GM21529 (cell line): ENCODE data around the gene HCAR3.
"Not testable (repeated sequence)": the region's sequence is repeated elsewhere in the genome, so short reads cannot be mapped to it uniquely, and the experiment has no call there.

Source experiments
- ATAC-seq: cut with Tn5 transposase; IDR thresholded peaks from one replicate; pipeline ENCODE4 v1.9.1; 2021; ENCODE audit not compliant: unreplicated experiment

Gene HCAR3

DNA sequence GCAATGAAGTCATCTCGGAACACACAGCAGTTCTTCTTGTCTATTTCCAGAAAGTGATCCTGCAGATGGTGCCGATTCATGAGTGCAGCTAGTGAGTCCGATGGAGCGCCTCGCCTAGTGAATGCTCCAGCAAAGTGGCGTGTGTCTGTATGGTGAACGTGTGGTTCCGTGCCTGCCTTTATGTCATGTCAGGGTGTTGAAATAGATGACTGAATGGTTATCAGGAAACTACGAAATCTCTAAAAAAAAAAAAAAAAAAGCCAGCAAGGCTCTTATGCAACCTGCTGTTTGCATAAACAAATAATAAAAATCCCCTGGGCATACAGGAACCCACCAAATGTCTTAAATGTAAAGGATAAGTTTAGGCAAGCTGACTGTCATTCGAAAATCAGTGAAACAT, at the start of gene HCAR3:
HCAR3 (minus strand) TSS at position 154 of the 400 bp plus-strand sequence; CDS start at position 80, 74 bp downstream.
- ATAC-seq = peak; percentile 36

DNA sequence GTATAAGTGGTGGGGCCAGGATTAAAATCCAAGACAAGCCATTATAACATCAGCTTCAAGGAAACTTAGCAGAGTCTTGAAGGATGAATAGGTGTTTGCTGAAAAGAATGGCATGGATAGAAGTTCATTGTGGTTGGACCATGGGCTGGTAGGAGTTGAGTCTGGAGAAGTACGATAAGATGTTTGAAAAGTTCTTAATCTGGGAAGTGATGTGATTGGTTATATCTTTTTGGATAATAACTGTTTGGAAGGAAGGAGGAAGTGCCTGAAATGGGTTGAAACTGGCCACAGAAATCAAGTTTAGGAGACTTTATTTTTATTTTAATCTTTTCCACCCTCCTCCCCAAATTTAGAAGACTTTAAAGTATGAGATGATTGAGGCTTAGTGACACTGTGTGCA, 41.0 kb upstream of the HCAR3 start:
- ATAC-seq = no peak

- no peak for ATAC-seq
Measured at GRCh38 chr12:122754790-122755189, 38.2 kb upstream of the HCAR3 start.

GRCh38 chr12:122753319-122753650, 36.7 kb upstream of the HCAR3 start:
- ATAC-seq = no peak

DNA sequence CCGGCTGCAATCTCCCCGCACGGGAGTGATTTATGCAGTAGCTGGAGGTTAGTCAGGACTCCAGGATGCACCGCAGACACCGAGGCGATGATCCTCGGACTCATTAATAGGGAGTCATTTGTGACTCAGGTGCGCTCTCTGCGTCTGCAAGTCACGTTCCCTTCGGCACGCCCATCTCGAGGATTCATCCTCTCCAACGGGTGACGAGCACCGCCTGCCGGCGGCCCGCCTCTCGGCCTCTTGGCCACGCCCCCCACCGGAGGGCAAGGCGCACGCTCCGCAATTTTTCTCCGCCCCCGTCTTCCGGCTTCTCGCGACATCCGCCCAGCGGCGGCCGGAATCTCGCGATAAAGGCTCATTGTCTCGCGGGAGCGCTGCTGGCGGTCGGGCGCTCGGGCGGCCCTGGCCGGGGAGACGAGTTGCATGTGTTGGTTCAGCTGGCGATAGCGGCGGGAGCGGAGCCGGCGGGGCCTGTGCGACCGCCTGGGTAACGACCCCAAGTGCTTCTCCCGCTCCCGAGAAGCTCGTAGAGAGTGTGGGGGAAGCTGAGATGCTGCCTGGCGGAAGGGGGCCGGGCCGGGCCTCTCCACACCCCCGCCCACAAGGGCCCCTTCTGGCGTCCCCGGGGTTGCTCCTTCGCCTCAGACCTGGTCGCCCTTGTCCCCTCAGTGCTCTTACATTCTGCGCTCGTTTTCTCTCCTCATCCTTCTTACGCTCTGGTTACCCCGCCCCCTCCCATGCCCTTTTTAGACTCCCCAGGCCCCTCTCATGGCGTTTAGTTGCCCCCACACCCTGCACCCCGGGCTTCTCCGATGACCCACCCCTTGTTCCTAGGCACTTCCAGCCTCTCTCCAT, 36.1 kb upstream of the HCAR3 start, which contains the start of gene DENR:
DENR (plus strand) TSS at position 361 of the 855 bp plus-strand sequence. CDS start 878 bp downstream, outside the sequence.
- peak; percentile 91 for ATAC-seq

DNA sequence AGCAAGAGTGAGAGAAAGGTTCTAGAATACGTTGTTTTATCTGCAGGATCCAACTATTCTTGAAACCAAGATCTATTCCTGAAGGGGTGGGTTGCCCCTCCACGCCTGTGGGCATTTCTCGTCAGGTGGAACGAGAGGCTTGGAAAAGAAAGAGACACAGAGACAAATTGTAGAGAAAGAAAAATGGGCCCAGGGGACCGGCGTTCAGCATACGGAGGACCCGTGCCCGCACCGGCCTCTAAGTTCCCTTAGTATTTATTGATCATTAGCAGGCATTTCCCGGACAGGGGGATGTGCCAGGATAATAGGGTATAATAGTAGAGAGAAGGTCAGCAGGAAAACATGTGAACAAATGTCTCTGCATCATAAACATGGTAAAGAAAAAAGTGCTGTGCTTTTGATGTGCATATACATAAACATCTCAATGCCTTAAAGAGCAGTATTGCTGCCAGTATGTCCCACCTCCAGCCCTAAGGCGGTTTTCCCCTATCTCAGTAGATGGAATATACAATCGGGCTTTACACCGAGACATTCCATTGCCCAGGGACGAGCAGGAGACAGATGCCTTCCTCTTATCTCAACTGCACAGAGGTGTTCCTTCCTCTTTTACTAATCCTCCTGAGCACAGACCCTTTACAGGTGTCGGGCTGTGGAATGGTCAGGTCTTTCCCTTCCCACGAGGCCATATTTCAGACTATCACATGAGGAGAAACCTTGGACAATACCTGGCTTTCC, 34.3 kb upstream of the HCAR3 start:
- ATAC-seq = not testable (repeated sequence)

DNA sequence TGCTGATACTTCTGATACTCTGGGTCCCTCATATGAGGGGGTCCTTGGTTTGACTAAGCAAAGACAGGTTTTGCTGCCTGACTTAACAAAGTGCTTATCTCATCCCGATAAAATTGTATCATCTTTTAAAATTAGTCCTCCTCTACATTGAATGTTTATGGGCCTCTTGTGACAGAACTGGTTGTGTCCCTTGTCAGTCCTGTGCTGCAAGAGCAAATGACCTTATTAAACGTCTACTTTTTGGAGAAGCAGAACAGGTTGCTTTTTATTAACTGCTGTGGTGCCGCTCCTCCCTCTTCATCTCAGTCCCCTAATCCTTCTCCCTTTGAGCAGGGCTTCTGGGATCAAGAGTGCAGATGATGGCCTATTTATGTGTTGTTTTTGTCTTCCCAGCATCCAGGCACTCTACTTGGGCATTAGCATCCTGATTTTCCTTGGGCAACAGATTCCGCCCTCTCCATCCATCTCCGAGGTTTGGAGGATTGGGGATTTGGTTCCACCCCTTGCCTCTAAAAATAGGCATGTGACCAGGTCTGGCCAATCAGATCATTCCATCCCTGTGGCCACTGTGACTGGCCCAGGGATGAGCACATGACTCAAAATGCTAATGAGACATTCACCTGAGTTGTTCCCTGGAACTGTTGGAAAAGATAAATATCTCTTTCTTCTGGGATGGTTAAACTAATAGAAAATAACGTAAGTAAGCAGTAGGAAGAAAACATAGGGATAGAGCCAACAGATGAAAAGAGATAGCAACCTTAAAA, 33.1 kb upstream of the HCAR3 start:
- no peak for ATAC-seq

- ATAC-seq = no peak
Measured at GRCh38 chr12:122747224-122748135, 30.9 kb upstream of the HCAR3 start.

GRCh38 chr12:122743895-122744525, 27.4 kb upstream of the HCAR3 start:
- no peak for ATAC-seq

DNA sequence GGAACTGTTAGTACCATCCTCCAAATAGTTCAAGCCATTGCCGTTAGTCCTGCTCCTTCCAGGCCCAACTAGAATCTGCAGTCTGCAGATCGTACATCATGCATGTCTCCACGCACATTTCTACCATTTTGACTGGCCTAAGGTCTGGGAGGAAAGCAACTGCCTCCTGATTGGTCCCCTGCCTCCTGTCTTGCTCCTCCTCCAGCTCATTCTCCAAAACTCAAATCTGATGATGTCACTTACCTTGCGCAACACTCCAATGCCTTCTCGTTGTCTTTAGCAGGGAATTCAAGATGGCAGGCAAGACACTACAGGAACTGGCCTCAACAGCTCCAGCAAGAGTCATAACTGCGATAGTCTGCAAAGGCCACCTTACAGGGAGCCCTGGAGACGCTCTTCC, 23.7 kb upstream of the HCAR3 start:
- no peak for ATAC-seq

DNA sequence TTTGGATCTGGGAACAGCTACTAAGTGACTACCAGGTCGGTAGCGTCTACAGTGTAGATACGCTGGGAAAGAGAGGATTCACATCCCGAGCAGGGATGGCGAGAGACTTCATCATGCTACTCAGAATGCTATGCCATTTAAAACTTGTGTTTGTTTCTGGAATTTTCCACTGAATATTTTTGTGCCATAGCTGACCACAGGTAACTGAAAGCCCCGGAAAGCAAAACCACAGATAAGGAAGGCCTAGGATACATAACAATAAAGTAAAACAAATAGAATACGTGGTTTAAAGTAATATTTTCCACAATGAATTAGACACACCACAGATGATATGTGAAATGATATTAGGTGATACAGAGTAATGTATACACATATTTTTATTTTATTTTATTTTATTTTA, 22.0 kb upstream of the HCAR3 start:
- ATAC-seq = no peak

GRCh38 chr12:122732611-122733010, 16.0 kb upstream of the HCAR3 start:
- no peak for ATAC-seq

GRCh38 chr12:122732170-122732569, 15.6 kb upstream of the HCAR3 start:
- ATAC-seq = no peak

DNA sequence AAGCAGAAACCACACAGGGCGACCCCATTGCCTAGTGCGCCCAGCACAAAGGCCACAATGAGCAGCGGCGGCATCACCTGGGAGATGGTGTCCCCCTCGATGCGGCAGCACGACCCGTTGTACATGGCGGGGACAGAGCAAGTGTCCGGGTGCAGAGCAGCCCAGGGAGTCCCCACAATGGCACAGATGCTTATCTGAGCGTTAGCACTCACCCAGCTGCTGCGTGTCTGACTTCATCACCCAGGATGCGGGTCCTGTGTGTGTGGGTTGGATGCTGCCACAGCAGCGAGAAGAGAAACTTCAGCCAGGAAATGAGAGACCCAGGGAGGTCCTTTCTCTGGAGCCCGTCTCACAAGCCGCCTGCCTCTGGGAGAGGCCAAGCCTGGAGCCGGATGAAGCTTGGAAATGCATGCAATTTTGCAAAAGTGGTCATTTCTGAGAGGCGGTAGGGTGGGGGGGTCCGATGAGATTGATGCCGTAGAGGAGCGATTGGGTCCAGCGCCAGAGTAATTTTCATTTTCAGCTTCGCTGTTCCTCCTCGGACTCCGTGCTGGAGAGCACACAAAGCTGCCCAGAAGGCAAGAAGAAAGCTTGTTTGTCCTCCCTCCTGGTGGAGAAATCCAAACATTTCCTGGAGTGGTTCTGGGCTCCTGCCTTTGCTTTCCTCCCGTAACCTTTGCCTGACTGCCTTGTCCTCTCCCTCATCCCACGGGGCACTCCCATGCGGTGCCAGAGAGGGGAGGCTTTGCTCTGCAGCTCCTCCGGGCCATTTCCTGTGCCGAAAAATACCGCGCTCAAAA, 13.8 kb upstream of the HCAR3 start, which contains the start of gene HCAR1:
HCAR1 (minus strand) TSS at position 630 of the 800 bp plus-strand sequence; CDS start at position 125, 505 bp downstream.
- ATAC-seq = no peak

DNA sequence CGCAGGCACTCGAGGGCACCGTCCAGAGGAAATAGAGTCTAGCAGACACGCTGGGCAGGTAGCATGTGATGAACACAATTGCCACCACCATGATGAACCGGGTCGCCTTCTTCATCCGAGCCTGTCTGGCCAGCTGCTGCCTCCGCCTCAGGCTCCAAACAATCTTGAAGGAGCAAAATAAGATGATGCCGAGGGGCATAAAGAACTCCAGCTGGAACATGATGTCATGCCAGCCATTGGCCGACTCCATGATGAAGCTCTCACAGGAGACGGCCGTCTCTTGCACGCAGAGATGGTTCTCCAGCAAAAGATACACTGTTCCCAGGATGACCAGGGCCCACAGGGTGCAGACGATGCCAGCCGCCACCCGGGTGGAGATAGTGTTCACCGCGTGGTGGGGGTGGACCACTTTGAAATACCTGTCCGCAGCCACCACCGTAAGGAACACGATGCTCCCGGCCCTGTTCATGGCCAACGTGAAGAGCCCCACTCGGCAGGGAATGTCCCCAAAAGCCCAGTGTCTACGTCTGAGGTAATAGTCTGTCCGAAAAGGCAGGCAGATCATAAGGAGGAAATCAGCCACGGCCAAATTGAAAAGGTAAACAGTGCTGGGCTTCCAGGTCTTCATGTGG, 13.1 kb upstream of the HCAR3 start:
- ATAC-seq = no peak

- peak; percentile 40 for ATAC-seq
Measured at GRCh38 chr12:122726080-122726558, 9.5 kb upstream of the HCAR3 start.

DNA sequence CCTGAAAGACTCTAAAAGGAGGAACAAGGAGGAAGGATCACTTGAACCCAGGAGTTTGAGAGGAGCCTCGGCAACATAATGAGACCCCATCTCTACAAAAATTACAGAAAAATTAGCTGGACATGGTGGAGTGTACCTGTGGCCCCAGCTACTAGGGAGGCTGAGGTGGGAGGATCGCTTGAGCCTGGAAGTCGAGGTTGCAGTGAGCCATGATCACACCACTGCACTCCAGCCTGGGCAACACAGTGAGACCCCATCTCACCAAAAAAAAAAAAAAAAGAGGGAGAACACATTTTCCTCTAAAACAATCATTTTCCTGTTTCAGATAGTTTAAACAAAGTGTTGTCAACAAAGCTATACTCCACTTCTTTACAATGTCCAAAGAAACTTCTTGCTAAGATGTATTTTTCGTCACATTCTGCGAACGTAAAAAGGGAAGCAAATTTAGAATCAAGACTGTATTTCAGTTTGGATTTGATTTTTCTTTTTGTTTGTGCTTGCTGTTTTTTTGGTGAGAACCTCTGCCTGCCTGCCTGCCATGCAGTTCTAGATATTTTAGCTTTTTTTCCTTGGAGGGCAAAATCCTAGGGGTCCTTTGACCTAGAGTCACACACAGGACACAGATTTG, 9.0 kb upstream of the HCAR3 start:
- ATAC-seq = no peak
